SHP77 (cell line): ENCODE results near the gene BTBD7.
"Not testable (repeated sequence)": the region's sequence is repeated elsewhere in the genome, so short reads cannot be mapped to it uniquely, and the experiment has no call there.

Source experiments
- DNase-seq, 2 experiments: peaks; one replicate each; lab custom pipeline; 2025; lab: John Stamatoyannopoulos, UW

The BTBD7 gene

GRCh38 chr14:93332853-93333630 lies at the start of gene BTBD7:
BTBD7 (minus strand) TSS chr14:93333036; CDS start chr14:93296051, 36,985 bp downstream.
- peak; percentile 93 to 96 for DNase-seq

GRCh38 chr14:93381644-93382043 lies 48.8 kb upstream of the BTBD7 start:
- DNase-seq: no peak

DNA sequence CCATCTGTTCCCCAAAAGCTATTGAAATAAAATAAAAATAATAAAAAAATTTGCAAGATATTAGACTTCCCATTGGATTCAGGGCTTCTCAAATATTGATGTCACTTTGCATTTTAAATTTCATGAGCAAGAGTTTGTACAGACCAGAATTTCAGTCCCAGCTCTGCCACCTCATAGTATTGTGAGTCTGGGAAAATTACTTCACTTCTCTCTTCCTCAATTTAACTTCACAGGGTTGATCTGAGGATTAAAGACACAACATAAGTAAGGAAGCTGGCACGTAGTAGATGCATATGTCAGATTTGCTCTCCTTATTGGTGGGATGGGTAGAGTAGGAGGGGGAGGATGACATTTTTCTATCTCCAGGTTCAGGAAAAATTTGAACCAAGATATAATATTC lies 47.0 kb upstream of the BTBD7 start:
- DNase-seq: no peak

- no peak for DNase-seq
These were observed 42.9 kb upstream of the BTBD7 start for GRCh38 chr14:93375673-93376156.

DNA sequence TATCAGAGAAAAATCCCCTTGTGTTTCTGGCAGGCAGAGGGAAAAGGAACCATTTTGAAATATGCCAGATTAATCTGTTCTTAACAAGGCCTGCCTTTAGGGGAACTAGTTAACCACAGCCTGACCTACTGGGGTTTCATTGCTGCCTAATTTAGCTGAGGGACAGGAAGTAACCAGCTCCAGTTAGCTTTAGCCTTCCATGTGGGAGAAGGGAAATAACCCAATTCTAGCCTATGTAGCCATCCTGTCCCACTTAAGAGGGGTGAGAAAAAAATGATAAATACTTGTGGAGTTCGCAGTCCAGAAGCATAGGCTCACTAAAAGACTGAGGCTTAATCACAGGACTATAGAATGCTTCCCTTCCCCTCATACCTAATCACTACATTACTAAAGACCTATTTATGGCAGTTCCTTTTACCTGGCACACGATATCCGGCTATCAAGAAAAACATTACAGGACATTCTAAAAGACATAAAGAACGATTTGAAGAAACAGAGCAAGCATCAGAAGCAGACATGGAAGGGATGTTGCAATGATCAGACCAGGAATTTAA lies 37.0 kb upstream of the BTBD7 start:
- no peak for DNase-seq

- no peak for DNase-seq
These were observed 36.3 kb upstream of the BTBD7 start for GRCh38 chr14:93368996-93369712.

DNA sequence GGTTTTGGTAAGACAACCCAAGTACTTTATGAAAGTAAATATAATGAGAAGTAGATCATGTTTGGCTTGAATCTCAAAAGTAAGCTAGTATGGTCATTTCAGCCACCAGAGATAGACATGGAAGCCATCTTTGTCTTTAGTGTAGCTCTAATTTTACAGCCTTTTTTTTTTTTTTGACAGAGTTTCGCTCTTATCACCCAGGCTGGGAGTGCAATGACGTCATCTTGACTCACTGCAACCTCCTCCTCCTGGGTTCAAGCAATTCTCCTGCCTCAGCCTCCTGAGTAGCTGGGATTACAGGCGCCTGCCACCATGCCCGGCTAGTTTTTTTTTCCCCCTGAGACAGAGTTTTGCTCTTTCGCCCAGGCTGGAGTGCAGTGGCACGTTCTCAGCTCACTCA lies 22.0 kb upstream of the BTBD7 start:
- not testable (repeated sequence) for DNase-seq

GRCh38 chr14:93348292-93348691 lies 15.5 kb upstream of the BTBD7 start:
- no peak for DNase-seq

- no peak for DNase-seq
These were observed 15.0 kb upstream of the BTBD7 start for GRCh38 chr14:93347850-93348249.

- no peak for DNase-seq
These were observed 14.3 kb upstream of the BTBD7 start, which contains the start of gene COX8C for GRCh38 chr14:93346926-93347721. COX8C (plus strand) TSS chr14:93347182; CDS start chr14:93347269, 87 bp downstream.

- DNase-seq: no peak
These were observed 11.0 kb upstream of the BTBD7 start for GRCh38 chr14:93343797-93344196.

GRCh38 chr14:93343266-93343665 lies 10.4 kb upstream of the BTBD7 start:
- no peak for DNase-seq

GRCh38 chr14:93337884-93338283 lies 5.0 kb upstream of the BTBD7 start:
- no peak for DNase-seq

- no peak for DNase-seq
These were observed 4.4 kb upstream of the BTBD7 start for GRCh38 chr14:93337143-93337753.

DNA sequence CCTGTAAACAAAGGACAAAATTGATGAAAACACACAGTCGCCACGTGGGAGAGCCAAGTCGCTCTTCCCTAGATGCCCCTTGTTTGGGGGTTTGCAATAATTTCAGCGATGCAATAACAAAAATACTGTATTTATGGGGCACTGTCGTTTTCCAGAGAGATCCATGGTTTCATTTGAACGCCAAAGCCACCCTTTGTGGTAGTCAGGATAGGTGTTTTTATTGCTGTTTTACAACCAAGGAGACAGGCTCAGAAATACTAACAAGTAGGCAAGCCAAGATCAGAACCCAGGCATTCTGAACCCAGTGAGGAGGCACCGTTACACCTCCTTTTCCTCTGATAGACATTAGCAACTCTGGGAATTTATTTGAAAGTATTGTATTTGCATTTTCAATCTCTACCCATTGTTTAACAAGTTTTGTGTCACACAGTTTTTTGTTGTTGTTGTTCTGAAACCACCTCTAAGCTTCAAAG lies 831 bp upstream of the BTBD7 start:
- peak in 1 of 2 experiments; percentile 10 for DNase-seq

GRCh38 chr14:93332397-93332852 lies 411 bp downstream of the BTBD7 start:
- DNase-seq: peak in 1 of 2 experiments; percentile 28

- DNase-seq: no peak
These were observed 974 bp downstream of the BTBD7 start for GRCh38 chr14:93331728-93332396.

GRCh38 chr14:93331002-93331727 lies 1.7 kb downstream of the BTBD7 start:
- no peak for DNase-seq

- no peak for DNase-seq
These were observed 2.2 kb downstream of the BTBD7 start for GRCh38 chr14:93330609-93331000.
